ENCODE data around the gene PARD3.
A peak's percentile ranks its signal among the peaks of the same experiment; 100 is the strongest.

The PARD3 gene

DNA sequence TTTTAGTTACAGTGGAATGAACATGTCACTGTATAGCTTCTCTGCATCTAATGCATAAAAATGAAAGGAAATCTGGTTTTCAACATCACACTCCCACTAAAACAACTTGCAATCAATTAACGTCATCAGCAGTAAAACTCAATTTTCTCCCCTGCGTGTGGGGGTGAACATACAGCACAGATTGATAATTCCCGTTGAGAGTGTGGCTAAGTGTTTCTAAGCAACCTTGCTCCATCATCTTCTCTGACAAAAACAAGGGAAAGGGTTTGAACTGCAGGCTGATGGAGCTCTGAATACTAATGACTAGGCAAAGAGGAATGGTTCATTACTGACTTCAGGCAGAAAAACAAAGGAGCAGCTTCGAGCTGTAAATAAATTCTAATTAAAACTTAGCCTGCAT is 238.3 kb downstream of the PARD3 start:
- TF ChIP-seq, protein P1, sequence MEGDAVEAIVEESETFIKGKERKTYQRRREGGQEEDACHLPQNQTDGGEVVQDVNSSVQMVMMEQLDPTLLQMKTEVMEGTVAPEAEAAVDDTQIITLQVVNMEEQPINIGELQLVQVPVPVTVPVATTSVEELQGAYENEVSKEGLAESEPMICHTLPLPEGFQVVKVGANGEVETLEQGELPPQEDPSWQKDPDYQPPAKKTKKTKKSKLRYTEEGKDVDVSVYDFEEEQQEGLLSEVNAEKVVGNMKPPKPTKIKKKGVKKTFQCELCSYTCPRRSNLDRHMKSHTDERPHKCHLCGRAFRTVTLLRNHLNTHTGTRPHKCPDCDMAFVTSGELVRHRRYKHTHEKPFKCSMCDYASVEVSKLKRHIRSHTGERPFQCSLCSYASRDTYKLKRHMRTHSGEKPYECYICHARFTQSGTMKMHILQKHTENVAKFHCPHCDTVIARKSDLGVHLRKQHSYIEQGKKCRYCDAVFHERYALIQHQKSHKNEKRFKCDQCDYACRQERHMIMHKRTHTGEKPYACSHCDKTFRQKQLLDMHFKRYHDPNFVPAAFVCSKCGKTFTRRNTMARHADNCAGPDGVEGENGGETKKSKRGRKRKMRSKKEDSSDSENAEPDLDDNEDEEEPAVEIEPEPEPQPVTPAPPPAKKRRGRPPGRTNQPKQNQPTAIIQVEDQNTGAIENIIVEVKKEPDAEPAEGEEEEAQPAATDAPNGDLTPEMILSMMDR (conservative IDR thresholded peaks at IDR 0.05; ENCODE audit: control insufficient read depth, insufficient read depth, low read depth, low read length): no peak
- peak; percentile 30 for DNase-seq (ENCODE audit: low read depth)
- no peak overlapping the region for H3K4me3 ChIP-seq (ENCODE audit: control insufficient read depth, low read depth, low read length)

GRCh38 chr10:34575882-34576281 is 239.2 kb downstream of the PARD3 start:
- H3K4me3 ChIP-seq (ENCODE audit: control insufficient read depth, low read depth, low read length): no peak overlapping the region
- TF ChIP-seq, protein P1 (conservative IDR thresholded peaks at IDR 0.05; ENCODE audit: control insufficient read depth, insufficient read depth, low read depth, low read length): no peak
- peak; percentile 73 for DNase-seq (ENCODE audit: low read depth)

GRCh38 chr10:34574353-34574934 is 240.7 kb downstream of the PARD3 start:
- no peak overlapping the region for H3K4me3 ChIP-seq (ENCODE audit: control insufficient read depth, low read depth, low read length)
- peak; percentile 34 for DNase-seq (ENCODE audit: low read depth)
- TF ChIP-seq, protein P1 (conservative IDR thresholded peaks at IDR 0.05; ENCODE audit: control insufficient read depth, insufficient read depth, low read depth, low read length): no peak

GRCh38 chr10:34570887-34571286 is 244.2 kb downstream of the PARD3 start:
- TF ChIP-seq, protein P1 (conservative IDR thresholded peaks at IDR 0.05; ENCODE audit: control insufficient read depth, insufficient read depth, low read depth, low read length): no peak
- no peak for DNase-seq (ENCODE audit: low read depth)
- H3K4me3 ChIP-seq (ENCODE audit: control insufficient read depth, low read depth, low read length): no peak overlapping the region

- no peak overlapping the region for H3K4me3 ChIP-seq (ENCODE audit: control insufficient read depth, low read depth, low read length)
- TF ChIP-seq, protein P1 (conservative IDR thresholded peaks at IDR 0.05; ENCODE audit: control insufficient read depth, insufficient read depth, low read depth, low read length): no peak
- DNase-seq (ENCODE audit: low read depth): no peak
Measured at GRCh38 chr10:34567659-34568253, 247.3 kb downstream of the PARD3 start.

GRCh38 chr10:34565934-34566333 is 249.2 kb downstream of the PARD3 start:
- H3K4me3 ChIP-seq (ENCODE audit: control insufficient read depth, low read depth, low read length): no peak overlapping the region
- TF ChIP-seq, protein P1 (conservative IDR thresholded peaks at IDR 0.05; ENCODE audit: control insufficient read depth, insufficient read depth, low read depth, low read length): no peak
- DNase-seq (ENCODE audit: low read depth): peak; percentile 68

Measured in fibroblast of mammary gland (primary cell).